ENCODE results near the gene NOTCH4. TPM values are rescaled to one million over a fixed set of nuclear protein-coding genes. Genes with fewer than 3 reads are reported as not detected.

NOTCH4 gene
- total RNA-seq, 2 experiments from 2014 or later: 0.50 TPM; not detected in 1

DNA sequence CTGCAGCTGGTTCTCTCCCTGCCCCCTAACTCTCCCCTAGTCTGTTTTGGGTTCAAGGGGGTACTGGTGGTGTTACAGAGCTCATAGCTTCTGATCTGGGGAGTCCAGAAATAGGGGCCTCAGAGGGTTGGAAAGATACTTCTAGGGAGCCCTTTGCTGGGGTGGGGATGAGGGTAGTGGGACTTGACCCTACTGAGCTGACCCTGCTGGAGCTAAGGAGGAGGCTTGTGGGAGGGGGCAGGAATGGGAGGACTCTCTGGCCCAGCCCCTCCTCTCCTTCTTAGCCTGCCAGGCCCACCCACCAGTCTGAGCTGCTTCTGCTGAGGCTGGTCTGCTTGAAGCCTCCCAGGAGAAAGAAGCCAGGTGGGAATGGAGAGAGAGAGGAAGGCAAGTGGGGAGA is 59.6 kb downstream of the NOTCH4 start, which contains the start of gene EGFL8:
Gene EGFL8, plus strand, starts transcription at position 301 of the 400 bp plus-strand sequence. CDS start 1,571 bp downstream, outside the sequence.
- no peaks in the 10 kb centered on the region for H3K9me3 Mint-ChIP-seq
- intact Hi-C loops (cut with micrococcal nuclease): no loop called here
- no peak within 1 kb of the TSS for H3K4me3 Mint-ChIP-seq
- H3K27ac Mint-ChIP-seq: no peak within 1 kb of the TSS
- no peaks in the 10 kb centered on the region for H3K27me3 Mint-ChIP-seq (ENCODE audit: low read depth)
- no peak for DNase-seq
- H3K4me1 Mint-ChIP-seq (ENCODE audit: low read depth): no peaks in the 10 kb centered on the region
- H3K36me3 Mint-ChIP-seq (ENCODE audit: low read depth): peaks cover 19% of the 10 kb centered on the region
- CTCF ChIA-PET: no interaction called here

DNA sequence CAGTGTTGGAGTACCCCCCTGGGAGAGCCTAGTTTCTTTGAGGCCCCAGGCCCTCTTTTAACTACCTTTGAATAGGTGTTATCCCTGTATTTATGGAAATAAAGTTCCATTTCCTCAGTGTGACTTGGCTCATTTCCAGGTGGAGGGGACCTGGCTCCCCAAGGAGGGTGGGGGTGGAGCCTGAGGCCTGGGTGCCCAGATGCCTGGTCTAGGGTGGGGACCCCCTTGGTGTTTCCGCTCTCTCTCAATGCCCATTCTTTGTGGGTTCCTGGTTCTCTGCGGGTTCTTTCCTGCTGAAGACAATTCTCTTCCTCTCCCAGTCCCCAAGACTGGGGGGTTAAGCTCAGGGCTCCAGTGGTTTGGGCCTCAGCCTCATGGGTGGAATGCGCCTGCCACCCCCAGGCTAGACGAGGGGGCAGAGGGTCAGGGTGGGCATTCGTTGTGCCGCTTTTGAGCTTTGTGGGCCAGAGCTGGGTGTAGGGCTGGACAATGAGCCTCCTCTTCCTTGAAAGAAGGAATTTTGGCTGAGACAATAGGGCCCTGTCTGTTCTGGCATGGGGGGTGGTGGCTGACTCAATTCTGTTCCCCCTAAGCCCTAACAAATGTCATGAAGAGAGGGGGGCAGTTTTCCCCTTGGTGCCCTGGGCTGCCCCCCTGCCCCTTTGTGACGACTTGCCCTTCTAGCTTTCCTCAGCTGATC is 60.2 kb downstream of the NOTCH4 start:
- intact Hi-C loops (cut with micrococcal nuclease): no loop called here
- CTCF ChIA-PET: no interaction called here
- DNase-seq: no peak

DNA sequence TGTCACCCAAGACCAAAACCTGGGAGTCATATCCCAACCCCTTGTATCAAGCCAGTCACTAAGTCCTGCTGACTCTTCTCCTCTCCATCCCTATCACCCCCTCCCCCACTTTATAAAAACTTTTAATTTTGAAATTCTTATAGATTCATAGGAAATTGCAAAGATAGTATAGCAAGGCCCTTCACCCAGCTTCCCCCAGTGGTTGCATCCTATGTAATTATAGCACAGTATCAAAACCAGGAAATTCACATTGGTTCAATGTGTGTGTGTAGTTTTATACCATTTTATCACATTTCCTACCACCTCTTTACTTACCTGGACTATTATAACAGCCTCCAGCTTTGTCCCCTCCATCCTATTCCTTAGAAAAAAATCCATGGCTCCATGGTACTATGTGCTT is 65.8 kb downstream of the NOTCH4 start:
- Mint-ChIP-seq H3K9me3 (no peaks in the 10 kb centered on the region), H3K4me3 (no peak overlapping the region), H3K36me3 (ENCODE audit: low read depth) (peaks cover 17% of the 10 kb centered on the region), H3K27ac (no peak overlapping the region), H3K27me3 (ENCODE audit: low read depth) (no peaks in the 10 kb centered on the region), H3K4me1 (ENCODE audit: low read depth) (peaks cover 15% of the 10 kb centered on the region)
- DNase-seq: no peak
- CTCF ChIA-PET: interaction anchor here (0.8 to 1.1 kb wide), 2 partner anchors 27 to 87 kb away, joined by 3 read pairs; no protein-coding TSS in a partner anchor
- intact Hi-C loops (cut with micrococcal nuclease): no loop called here

More for the DNA sequence above, 60.2 kb downstream of the NOTCH4 start:
- H3K9me3 Mint-ChIP-seq: no peaks in the 10 kb centered on the region
- no peaks in the 10 kb centered on the region for H3K4me1 Mint-ChIP-seq (ENCODE audit: low read depth)
- no peak overlapping the region for H3K27ac Mint-ChIP-seq
- peaks cover 16% of the 10 kb centered on the region for H3K36me3 Mint-ChIP-seq (ENCODE audit: low read depth)
- no peaks in the 10 kb centered on the region for H3K27me3 Mint-ChIP-seq (ENCODE audit: low read depth)
- H3K4me3 Mint-ChIP-seq: no peak overlapping the region

DNA sequence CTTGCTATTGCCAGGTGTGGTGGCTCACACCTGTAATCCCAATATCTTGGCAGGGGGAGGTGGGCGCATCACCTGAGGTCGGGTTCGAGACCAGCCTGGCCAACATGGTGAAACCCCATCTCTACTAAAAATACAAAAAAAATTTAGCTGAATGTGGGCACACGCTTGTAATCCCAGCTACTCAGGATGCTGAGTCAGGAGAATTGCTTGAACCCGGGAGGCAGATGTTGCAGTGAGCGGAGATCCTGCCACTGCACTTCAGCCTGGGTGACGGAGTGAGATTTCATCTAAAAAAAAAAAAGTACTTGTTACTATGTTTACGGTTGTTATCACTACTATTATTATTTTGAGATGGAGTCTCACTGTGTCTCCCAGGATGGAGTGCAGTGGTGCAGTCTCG is 67.0 kb downstream of the NOTCH4 start:
- no peak for DNase-seq
- Mint-ChIP-seq H3K9me3 (no peaks in the 10 kb centered on the region), H3K4me3 (no peak overlapping the region), H3K36me3 (ENCODE audit: low read depth) (peaks cover 14% of the 10 kb centered on the region), H3K27ac (no peak overlapping the region), H3K4me1 (ENCODE audit: low read depth) (peaks cover 27% of the 10 kb centered on the region), H3K27me3 (ENCODE audit: low read depth) (no peaks in the 10 kb centered on the region)
- CTCF ChIA-PET: no interaction called here
- intact Hi-C loops (cut with micrococcal nuclease): no loop called here

DNA sequence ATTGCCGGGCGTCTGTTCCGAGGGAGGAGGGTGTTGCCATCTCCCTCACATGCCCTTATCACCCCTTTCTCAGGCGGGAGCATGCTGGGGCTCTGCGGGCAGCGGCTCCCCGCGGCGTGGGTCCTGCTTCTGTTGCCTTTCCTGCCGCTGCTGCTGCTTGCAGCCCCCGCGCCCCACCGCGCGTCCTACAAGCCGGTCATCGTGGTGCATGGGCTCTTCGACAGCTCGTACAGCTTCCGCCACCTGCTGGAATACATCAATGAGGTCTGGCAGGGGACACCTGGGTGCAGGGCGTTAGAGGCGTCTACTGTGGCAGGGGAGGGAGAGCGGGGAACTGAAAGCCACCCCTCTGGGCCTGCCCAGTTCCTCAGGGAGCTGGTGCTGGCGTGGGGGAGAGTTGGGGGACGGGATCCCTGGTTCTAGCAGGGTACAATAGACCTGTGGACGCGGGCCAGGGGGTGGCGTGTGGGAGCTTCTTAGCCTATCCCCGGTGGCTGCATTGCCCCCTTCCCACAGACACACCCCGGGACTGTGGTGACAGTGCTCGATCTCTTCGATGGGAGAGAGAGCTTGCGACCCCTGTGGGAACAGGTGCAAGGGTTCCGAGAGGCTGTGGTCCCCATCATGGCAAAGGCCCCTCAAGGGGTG is 69.2 kb downstream of the NOTCH4 start:
- H3K27ac Mint-ChIP-seq: peak overlapping the region; percentile 88
- H3K27me3 Mint-ChIP-seq (ENCODE audit: low read depth): peaks cover 5% of the 10 kb centered on the region
- CTCF ChIA-PET: interaction anchor here (0.6 to 1.0 kb wide), 5 partner anchors 36 to 417 kb away, joined by 3 to 4 read pairs (median 3); partner anchors contain the start of gene GPSM3
- peaks cover 42% of the 10 kb centered on the region for H3K4me1 Mint-ChIP-seq (ENCODE audit: low read depth)
- peak overlapping the region; percentile 99 for H3K4me3 Mint-ChIP-seq
- H3K36me3 Mint-ChIP-seq (ENCODE audit: low read depth): peaks cover 14% of the 10 kb centered on the region
- H3K9me3 Mint-ChIP-seq: no peaks in the 10 kb centered on the region
- DNase-seq: peak; percentile 83
- intact Hi-C loops (cut with micrococcal nuclease): loop anchor here (1.0 to 5.0 kb wide), 7 partner anchors 23 to 197 kb away; partner anchors contain the start of genes FKBPL, NELFE and SKIC2

DNA sequence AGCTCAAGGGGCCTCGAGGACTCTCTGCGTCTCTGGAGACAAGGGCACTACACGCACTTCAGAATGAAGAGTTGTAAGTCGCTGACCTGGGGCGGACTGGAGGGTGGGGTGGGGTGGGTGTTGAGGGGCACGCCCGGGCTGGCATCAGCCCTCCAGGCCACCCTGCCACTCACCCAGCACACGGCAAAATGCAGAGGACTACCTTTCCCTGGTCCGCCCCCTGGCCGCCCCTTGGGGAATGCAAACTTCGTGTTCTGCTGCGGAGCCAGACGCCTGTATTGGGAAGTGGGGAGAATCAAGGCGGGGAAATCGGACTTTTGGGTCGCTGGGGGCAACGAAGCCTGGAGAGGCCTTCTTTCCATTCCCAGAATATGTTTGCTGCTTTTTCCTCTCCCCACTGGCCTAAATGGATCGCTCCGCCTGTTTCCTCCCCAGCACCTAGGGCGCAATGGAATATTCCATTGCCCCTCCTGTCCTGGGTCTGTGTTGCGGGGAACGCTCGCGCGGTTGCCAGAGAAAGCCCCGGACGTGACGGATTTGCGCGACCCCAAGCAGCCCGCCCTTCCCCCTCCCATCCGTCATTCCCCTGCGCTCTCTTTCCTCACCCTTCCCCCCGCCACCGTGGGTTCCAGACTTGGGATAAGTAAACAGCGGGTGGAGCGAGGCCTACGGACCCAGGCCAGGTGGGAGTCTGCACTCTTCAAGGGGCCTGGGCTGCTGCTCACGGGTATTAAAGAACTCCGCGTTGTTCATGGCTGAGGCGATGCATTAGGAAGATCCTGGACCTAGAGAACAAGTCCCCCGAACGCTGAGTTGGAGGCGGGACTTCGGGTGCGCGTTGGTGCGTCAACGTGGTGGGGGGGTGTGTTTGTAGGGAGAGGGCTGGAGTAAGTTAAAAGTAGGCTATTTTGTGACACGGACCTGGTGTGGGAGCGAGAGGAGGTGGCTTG is 70.0 kb downstream of the NOTCH4 start, which contains the start of gene PPT2:
Gene PPT2, plus strand, starts transcription at position 578 of the 950 bp plus-strand sequence. CDS start 454 bp downstream, outside the sequence.
- H3K9me3 Mint-ChIP-seq: no peaks in the 10 kb centered on the region
- H3K27me3 Mint-ChIP-seq (ENCODE audit: low read depth): peaks cover 7% of the 10 kb centered on the region
- DNase-seq: peak; percentile 90
- H3K36me3 Mint-ChIP-seq (ENCODE audit: low read depth): peaks cover 14% of the 10 kb centered on the region
- peak within 1 kb of the TSS; percentile 99 for H3K4me3 Mint-ChIP-seq
- intact Hi-C loops (cut with micrococcal nuclease): loop anchor here (1.0 to 5.0 kb wide), 7 partner anchors 23 to 197 kb away; partner anchors contain the start of genes FKBPL, NELFE and SKIC2
- peaks cover 46% of the 10 kb centered on the region for H3K4me1 Mint-ChIP-seq (ENCODE audit: low read depth)
- CTCF ChIA-PET: interaction anchor here (1.0 kb wide), 1 partner anchor 39 kb away, joined by 3 read pairs; the partner anchor contains the start of gene GPSM3
- peak within 1 kb of the TSS; percentile 88 for H3K27ac Mint-ChIP-seq

DNA sequence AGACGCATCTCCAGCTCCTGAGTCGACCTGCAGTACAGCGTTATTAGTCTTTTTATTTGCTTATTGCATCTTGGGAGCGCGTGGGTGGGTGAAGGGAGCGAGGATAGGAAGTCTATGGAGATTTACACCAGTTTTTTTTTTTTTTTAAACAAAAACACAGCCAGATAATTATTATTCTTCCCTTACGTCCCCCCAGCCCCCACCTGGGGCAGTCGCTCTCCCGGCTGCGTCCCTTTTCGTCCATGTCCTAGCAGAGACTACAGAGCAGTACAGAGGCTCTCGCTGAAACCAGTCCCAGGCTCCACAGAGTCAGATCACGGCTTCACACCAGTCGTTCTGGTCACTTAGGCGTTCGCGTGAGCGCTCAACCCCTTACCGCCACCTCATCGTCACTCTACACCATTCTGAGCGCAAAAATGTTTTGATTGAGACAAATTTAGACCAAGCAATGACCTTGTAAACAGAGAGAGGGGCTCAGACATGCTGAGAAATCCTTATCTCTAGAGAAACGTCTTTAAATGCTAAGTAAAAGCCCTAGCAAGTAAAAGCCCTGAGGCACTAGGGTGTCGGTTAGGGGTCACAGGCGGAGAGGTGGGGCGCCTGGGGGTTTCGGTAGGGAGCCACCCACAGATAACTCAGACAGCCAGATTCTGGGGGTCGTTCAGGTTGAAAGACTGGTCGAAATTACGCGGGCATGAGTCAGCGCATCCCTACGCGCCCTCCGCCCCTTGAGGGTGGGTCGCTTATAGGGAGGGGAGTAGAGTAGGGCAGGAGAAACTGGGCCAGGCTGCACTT is 70.9 kb downstream of the NOTCH4 start:
- H3K4me1 Mint-ChIP-seq (ENCODE audit: low read depth): peaks cover 55% of the 10 kb centered on the region

DNA sequence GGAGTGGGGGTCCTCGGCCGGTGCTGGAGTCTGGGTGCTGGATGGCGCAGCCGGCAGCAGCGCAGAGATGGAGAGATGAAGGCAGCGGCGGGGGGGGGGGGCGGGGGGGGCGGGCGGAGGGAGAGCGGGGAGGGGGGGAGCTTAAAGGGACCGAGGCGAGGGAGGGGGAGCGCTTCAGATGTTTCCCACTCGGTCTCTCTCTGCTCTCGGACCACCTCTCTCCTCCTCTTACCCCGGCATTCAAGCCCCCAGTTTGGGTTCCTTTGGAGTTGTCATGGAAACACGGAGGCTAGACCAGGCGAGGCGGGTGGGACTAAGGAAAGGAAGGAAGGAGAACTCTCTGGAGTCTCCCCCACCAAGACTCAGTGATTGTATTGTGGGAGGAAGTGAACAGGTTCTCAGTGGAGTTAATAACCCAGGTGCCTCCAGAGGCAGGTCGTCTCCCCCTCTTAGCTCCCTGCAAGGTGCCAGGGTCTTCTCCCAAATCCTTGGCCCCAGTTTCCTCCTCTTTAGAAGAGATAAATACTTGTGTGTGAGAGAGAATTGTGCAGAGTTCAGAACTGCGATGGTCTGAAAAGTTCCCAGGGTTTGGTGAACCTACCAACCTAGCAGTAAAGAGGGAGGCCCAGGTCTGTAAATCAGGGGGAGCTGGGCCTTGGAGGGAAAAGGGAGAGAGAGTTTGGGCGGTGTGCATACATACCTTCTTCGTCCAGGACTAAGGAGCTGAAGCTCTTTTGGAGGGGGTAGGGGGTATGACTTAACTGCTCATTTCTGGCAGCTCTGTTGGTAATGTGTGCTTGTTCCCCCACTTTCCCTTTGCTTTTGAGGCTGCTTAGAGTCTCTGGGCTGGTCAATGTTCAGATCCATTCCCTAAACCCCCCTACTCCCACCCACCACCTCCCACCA is 71.8 kb downstream of the NOTCH4 start, which contains the start of gene PRRT1:
Gene PRRT1, minus strand, starts transcription at position 77 of the 906 bp plus-strand sequence. CDS start 112 bp downstream, outside the sequence.
- H3K4me1 Mint-ChIP-seq (ENCODE audit: low read depth): peaks cover 55% of the 10 kb centered on the region

More for the DNA sequence above, 70.9 kb downstream of the NOTCH4 start:
- CTCF ChIA-PET: interaction anchor here (0.6 to 1.1 kb wide), 4 partner anchors 25 to 400 kb away, joined by 3 read pairs; partner anchors contain the start of gene ATF6B
- Mint-ChIP-seq H3K27me3 (ENCODE audit: low read depth) (peaks cover 8% of the 10 kb centered on the region), H3K27ac (no peak overlapping the region), H3K9me3 (no peaks in the 10 kb centered on the region), H3K4me3 (peak overlapping the region; percentile 99), H3K36me3 (ENCODE audit: low read depth) (peaks cover 7% of the 10 kb centered on the region)
- intact Hi-C loops (cut with micrococcal nuclease): loop anchor here (5.0 kb wide), 1 partner anchor 196 kb away; the partner anchor contains the start of genes NELFE and SKIC2
- no peak for DNase-seq

DNA sequence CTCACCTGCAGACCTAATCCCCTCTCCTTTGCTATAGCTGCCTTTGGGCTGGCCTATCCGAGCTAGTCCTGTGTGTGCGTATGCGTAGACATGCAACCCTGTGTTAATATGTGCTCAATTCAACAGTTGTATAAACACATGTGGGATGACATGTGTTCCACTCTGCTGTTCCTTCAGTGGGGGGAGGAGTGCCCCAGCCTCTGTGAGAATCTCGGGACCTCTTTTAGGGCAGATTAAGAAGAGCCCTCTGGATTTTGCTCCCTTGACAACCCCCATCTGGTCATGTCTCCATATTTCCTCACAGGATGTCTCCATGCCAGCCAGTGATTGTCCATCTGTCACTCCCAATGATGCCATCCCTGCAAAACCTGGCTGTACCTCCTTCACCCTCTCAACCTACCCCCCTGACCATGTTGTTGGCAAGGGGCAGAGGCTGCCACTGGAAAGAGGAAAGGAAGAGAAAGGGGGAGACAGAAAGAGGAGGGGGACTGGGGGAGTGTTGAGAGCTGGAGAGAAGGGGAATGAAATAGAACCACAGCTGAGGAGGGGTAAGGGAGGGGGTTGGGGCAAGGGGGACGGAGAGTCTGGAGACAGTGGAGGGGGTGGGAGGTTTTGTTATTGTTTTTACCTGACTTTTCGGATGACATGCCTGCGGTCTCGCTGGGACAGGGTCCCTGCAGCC is 72.5 kb downstream of the NOTCH4 start:
- intact Hi-C loops (cut with micrococcal nuclease): loop anchor here (5.0 kb wide), 1 partner anchor 194 kb away; the partner anchor contains the start of genes NELFE and SKIC2
- Mint-ChIP-seq H3K9me3 (no peaks in the 10 kb centered on the region), H3K27me3 (ENCODE audit: low read depth) (peaks cover 8% of the 10 kb centered on the region), H3K4me1 (ENCODE audit: low read depth) (peaks cover 55% of the 10 kb centered on the region), H3K4me3 (peak overlapping the region; percentile 66), H3K36me3 (ENCODE audit: low read depth) (no peaks in the 10 kb centered on the region), H3K27ac (no peak overlapping the region)
- CTCF ChIA-PET: no interaction called here
- DNase-seq: no peak

More for the DNA sequence above, 71.8 kb downstream of the NOTCH4 start, which contains the start of gene PRRT1:
- no peaks in the 10 kb centered on the region for H3K36me3 Mint-ChIP-seq (ENCODE audit: low read depth)
- intact Hi-C loops (cut with micrococcal nuclease): loop anchor here (5.0 kb wide), 1 partner anchor 195 kb away; the partner anchor contains the start of genes NELFE and SKIC2
- H3K9me3 Mint-ChIP-seq: no peaks in the 10 kb centered on the region
- peaks cover 8% of the 10 kb centered on the region for H3K27me3 Mint-ChIP-seq (ENCODE audit: low read depth)
- no peak within 1 kb of the TSS for H3K27ac Mint-ChIP-seq
- H3K4me3 Mint-ChIP-seq: peak within 1 kb of the TSS; percentile 99
- DNase-seq: no peak
- CTCF ChIA-PET: interaction anchor here (0.6 to 1.1 kb wide), 4 partner anchors 24 to 399 kb away, joined by 3 read pairs; partner anchors contain the start of gene ATF6B
